Measurements from ENCODE around the gene TEN1. TPM values are rescaled to one million over a fixed set of nuclear protein-coding genes. Genes with fewer than 3 reads are reported as not detected.

Gene TEN1
- total and polyA plus RNA-seq, 2 of the 13 experiments (the other 11 are each of a cell fraction or from before 2014, with no cell fraction given), result 18.0 to 21.3 TPM

DNA sequence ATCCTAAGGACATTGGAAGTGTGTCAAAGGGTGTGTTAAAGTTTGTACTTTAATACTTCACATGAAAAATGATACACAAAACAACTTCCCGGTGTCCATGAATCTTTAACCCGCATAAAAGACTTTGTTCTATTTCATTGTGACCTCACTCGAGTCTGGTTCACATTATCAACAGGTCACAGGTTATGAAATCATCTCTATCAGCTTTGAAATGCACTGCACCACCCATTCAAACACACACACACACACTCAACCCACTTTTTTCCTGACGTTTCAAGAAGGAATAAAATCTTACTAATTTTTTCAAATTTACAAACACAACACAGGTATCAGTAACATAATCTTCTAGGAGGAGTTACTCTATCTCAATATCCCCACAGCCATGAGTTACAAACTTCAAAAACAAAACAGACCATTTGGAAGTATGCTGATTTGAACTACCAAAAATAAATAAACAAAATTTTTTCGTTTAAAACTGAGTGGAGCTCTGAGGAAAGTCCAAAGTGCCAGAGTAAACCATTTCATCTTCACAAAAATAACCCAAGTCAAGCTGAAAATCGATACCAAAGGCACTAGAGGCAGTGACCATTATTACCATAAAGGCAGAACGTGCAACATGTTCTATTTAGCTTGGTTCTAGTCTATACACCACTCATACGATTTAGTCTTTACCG, 2.7 kb upstream of the TEN1 start (continued):
- TF ChIP-seq AFF4 (CRISPR knock-in tag; IDR thresholded peaks at IDR 0.05) (no peak), GLMP (CRISPR knock-in tag; IDR thresholded peaks at IDR 0.05; ENCODE audit: borderline replicate concordance) (no peak), ZNF180 (CRISPR knock-in tag; IDR thresholded peaks at IDR 0.05; ENCODE audit: borderline replicate concordance, low read depth) (no peak), HNRNPLL (IDR thresholded peaks at IDR 0.05; ENCODE audit: low read depth, low read length, poor library complexity, severe bottlenecking) (no peak), RNF2 (conservative IDR thresholded peaks at IDR 0.05; ENCODE audit: low read depth) (no peak), SRSF9 (IDR thresholded peaks at IDR 0.05; ENCODE audit: borderline replicate concordance, insufficient read depth, low read depth, low read length, poor library complexity, severe bottlenecking) (no peak), RFX5 (IDR thresholded peaks at IDR 0.05; ENCODE audit: low read depth, low read length) (no peak), ZNF235 (CRISPR knock-in tag; IDR thresholded peaks at IDR 0.05; ENCODE audit: borderline replicate concordance) (no peak), TAF15 (IDR thresholded peaks at IDR 0.05; ENCODE audit: low read depth, low read length, poor library complexity, severe bottlenecking) (no peak), BRF2 (CRISPR knock-in tag; IDR thresholded peaks at IDR 0.05) (peak; percentile 41; the same call in 1 of the 2 replicates), GATAD1 (CRISPR knock-in tag; IDR thresholded peaks at IDR 0.05) (no peak), FOXK1 (CRISPR knock-in tag; IDR thresholded peaks at IDR 0.05; ENCODE audit: borderline replicate concordance, low read depth) (no peak), ZNF784 (CRISPR knock-in tag; IDR thresholded peaks at IDR 0.05; ENCODE audit: borderline replicate concordance) (no peak; the same call in 1 of the 2 replicates)
- TF ChIP-seq, protein P1, sequence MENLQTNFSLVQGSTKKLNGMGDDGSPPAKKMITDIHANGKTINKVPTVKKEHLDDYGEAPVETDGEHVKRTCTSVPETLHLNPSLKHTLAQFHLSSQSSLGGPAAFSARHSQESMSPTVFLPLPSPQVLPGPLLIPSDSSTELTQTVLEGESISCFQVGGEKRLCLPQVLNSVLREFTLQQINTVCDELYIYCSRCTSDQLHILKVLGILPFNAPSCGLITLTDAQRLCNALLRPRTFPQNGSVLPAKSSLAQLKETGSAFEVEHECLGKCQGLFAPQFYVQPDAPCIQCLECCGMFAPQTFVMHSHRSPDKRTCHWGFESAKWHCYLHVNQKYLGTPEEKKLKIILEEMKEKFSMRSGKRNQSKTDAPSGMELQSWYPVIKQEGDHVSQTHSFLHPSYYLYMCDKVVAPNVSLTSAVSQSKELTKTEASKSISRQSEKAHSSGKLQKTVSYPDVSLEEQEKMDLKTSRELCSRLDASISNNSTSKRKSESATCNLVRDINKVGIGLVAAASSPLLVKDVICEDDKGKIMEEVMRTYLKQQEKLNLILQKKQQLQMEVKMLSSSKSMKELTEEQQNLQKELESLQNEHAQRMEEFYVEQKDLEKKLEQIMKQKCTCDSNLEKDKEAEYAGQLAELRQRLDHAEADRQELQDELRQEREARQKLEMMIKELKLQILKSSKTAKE (CRISPR knock-in tag; IDR thresholded peaks at IDR 0.05; ENCODE audit: borderline replicate concordance), result peak; percentile 70; the same call in 1 of the 2 replicates
- TF ChIP-seq, protein P2, sequence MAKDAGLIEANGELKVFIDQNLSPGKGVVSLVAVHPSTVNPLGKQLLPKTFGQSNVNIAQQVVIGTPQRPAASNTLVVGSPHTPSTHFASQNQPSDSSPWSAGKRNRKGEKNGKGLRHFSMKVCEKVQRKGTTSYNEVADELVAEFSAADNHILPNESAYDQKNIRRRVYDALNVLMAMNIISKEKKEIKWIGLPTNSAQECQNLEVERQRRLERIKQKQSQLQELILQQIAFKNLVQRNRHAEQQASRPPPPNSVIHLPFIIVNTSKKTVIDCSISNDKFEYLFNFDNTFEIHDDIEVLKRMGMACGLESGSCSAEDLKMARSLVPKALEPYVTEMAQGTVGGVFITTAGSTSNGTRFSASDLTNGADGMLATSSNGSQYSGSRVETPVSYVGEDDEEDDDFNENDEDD (CRISPR knock-in tag; IDR thresholded peaks at IDR 0.05; ENCODE audit: borderline replicate concordance), result no peak
- TF ChIP-seq, protein P3, sequence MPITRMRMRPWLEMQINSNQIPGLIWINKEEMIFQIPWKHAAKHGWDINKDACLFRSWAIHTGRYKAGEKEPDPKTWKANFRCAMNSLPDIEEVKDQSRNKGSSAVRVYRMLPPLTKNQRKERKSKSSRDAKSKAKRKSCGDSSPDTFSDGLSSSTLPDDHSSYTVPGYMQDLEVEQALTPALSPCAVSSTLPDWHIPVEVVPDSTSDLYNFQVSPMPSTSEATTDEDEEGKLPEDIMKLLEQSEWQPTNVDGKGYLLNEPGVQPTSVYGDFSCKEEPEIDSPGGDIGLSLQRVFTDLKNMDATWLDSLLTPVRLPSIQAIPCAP (CRISPR knock-in tag; IDR thresholded peaks at IDR 0.05; ENCODE audit: low read depth), result no peak

Measured in HepG2 (cell line).